HTERT RPE-1 (cell line): Measurements from ENCODE around the gene LIMS4.
"Not testable (repeated sequence)": the region's sequence is repeated elsewhere in the genome, so short reads cannot be mapped to it uniquely, and the experiment has no call there.

Experiments
- in situ Hi-C: fragments of 300-500 bp; cut with MboI; formaldehyde crosslinking; loops from 4 replicates; pipeline ENCODE4 v1.14.3; 2020; ENCODE audit warnings: low sequenced_read_pairs

LIMS4 gene

GRCh38 chr2:110450951-110451350 lies 21.7 kb downstream of the LIMS4 start:
- in situ Hi-C loops = not testable (repeated sequence)

- in situ Hi-C loops = not testable (repeated sequence)
Observed at GRCh38 chr2:110449127-110449947, 23.3 kb downstream of the LIMS4 start.

- in situ Hi-C loops = not testable (repeated sequence)
Observed at GRCh38 chr2:110446644-110447043, 26.0 kb downstream of the LIMS4 start.

- in situ Hi-C loops = not testable (repeated sequence)
Observed at GRCh38 chr2:110443305-110444005, 29.2 kb downstream of the LIMS4 start.

- in situ Hi-C loops = not testable (repeated sequence)
Observed at GRCh38 chr2:110441905-110442304, 30.7 kb downstream of the LIMS4 start.

GRCh38 chr2:110434565-110434964 lies 38.1 kb downstream of the LIMS4 start:
- in situ Hi-C loops = not testable (repeated sequence)

GRCh38 chr2:110425725-110426124 lies 46.9 kb downstream of the LIMS4 start:
- in situ Hi-C loops = not testable (repeated sequence)

- in situ Hi-C loops = not testable (repeated sequence)
Observed at GRCh38 chr2:110424421-110424820, 48.2 kb downstream of the LIMS4 start.

- in situ Hi-C loops = not testable (repeated sequence)
Observed at GRCh38 chr2:110423574-110423962, 49.0 kb downstream of the LIMS4 start.

- in situ Hi-C loops = not testable (repeated sequence)
Observed at GRCh38 chr2:110422852-110423573, 49.6 kb downstream of the LIMS4 start.

- in situ Hi-C loops = not testable (repeated sequence)
Observed at GRCh38 chr2:110420641-110421354, 51.8 kb downstream of the LIMS4 start.

GRCh38 chr2:110407142-110407541 lies 65.5 kb downstream of the LIMS4 start:
- in situ Hi-C loops = not testable (repeated sequence)

- in situ Hi-C loops = not testable (repeated sequence)
Observed at GRCh38 chr2:110404988-110405387, 67.6 kb downstream of the LIMS4 start.

- in situ Hi-C loops = not testable (repeated sequence)
Observed at GRCh38 chr2:110404246-110404645, 68.4 kb downstream of the LIMS4 start.

- in situ Hi-C loops = not testable (repeated sequence)
Observed at GRCh38 chr2:110401001-110401618, 71.5 kb downstream of the LIMS4 start.

GRCh38 chr2:110399378-110399777 lies 73.2 kb downstream of the LIMS4 start:
- in situ Hi-C loops = not testable (repeated sequence)

GRCh38 chr2:110395990-110396389 lies 76.6 kb downstream of the LIMS4 start:
- in situ Hi-C loops = not testable (repeated sequence)
